Psoas muscle (tissue), 8 donors: ENCODE results near the gene PSAT1. TPM values are rescaled to one million over a fixed set of nuclear protein-coding genes. Genes with fewer than 3 reads are reported as not detected.

Experiments used
- ATAC-seq, 4 donors: fragments of 200-7000 bp; cut with Tn5 transposase; one replicate each; pipeline ENCODE4 v1.9.1; 2020; ENCODE audit warnings: moderate library complexity in 3 of 4, mild to moderate bottlenecking in 2 of 4
- DNase-seq, 2 donors: peaks; one replicate each; pipeline ENCODE4 v3.0.0-alpha.2; 2020
- H3K27ac ChIP-seq: fragments of 200-600 bp; one replicate; pipeline ENCODE4 v1.8.0; 2022
- H3K27me3 ChIP-seq, 3 donors: fragments of 200-600 bp in 1 of 3; one replicate each; pipeline versions ENCODE4 v1.6.1 to v1.8.0; 2013 to 2022; ENCODE audit warnings: low read length in 2 of 3, mild to moderate bottlenecking in 2 of 3, moderate library complexity in 1 of 3; ENCODE audit not compliant: insufficient read depth in 3 of 3
- H3K36me3 ChIP-seq, 2 donors: fragments of 200-600 bp in 1 of 2; one replicate each; pipeline versions ENCODE4 v1.6.1 to v1.8.0; 2013 to 2022; ENCODE audit warnings: low read depth in 1 of 2, mild to moderate bottlenecking in 1 of 2, moderate library complexity in 1 of 2; ENCODE audit not compliant: insufficient read depth in 1 of 2
- H3K4me1 ChIP-seq: fragments of 200-600 bp; one replicate; pipeline ENCODE4 v1.8.0; 2022
- H3K4me3 ChIP-seq: fragments of 200-600 bp; one replicate; pipeline ENCODE4 v1.8.0; 2022; ENCODE audit warnings: mild to moderate bottlenecking
- H3K9me3 ChIP-seq: fragments of 200-600 bp; one replicate; pipeline ENCODE4 v1.8.0; 2022
- CTCF ChIP-seq: fragments of 200-600 bp; IDR thresholded peaks from one replicate; pipeline ENCODE4 v1.8.0; 2022; ENCODE audit warnings: antibody characterized with exemption
- WGBS, 3 donors: extraction: QIAGEN DNeasy Blood & Tissue Kit; methylation state at CpG; one replicate each; pipeline versions ENCODE4 v1.1.6 to v1.1.7; 2013; 5-methylcytosine and 5-hydroxymethylcytosine counted together
- intact Hi-C, 2 donors: fragments of 100-400 bp; cut with DNase I; formaldehyde crosslinking; loops; one replicate each; pipeline versions ENCODE4 v1.11.0 to v1.14.2; 2022
- polyA plus RNA-seq, 3 donors: library from polyadenylated mRNA; stranded (reverse); fragments of 200-250 nt; gene quantifications; one replicate each; pipeline ENCODE4 v1.2.3, GENCODE V29; 2013
- total RNA-seq, 4 donors: library from RNA; stranded (reverse); fragmentation: NEBNext Ultra II Directional in 2 of 4; extraction: Animal tissue kit (Norgen Biotek cat#: 25700) in 2 of 4; gene quantifications; one replicate each; pipeline versions ENCODE4 v1.2.1 to v1.2.4, GENCODE V29; 2021 to 2023
- donor health status: healthy with polysubstance abuse.
- donor health status: DM: no; HTN: no; CAD: no; lungs with moderate emphysema.
- donor health status: Bipolar disorder and iron deficiency.
- donor health status: healthy.
- donor health status: DM: yes; HTN: yes; CAD: no.
- donor health status: DM: no; HTN: no; CAD: no.
- donor health status: DM: no; HTN: no; CAD: no.
- donor health status: DM: yes; HTN: yes; CAD: no.

PSAT1 gene
- total and polyA plus RNA-seq, 7 donors, result 0.15 to 2.0 (median 0.53) TPM

- H3K27ac ChIP-seq, result no peak overlapping the region
- no peaks in the 10 kb centered on the region for H3K9me3 ChIP-seq
- intact Hi-C loops, result loop anchor here in 1 of 2 donors (10.0 kb wide), 1 partner anchor 63 kb away; the partner anchor contains the start of gene CEP78
- H3K4me1 ChIP-seq, result peaks cover 19% of the 10 kb centered on the region
- H3K27me3 ChIP-seq, result peaks cover 0 to 56% (median 5%) of the 10 kb centered on the region in 3 donors
- H3K36me3 ChIP-seq, result no peaks in the 10 kb centered on the region
- ATAC-seq (no peak), DNase-seq (no peak)
- 0 to 2% (median 1%) methylated on average over 10 of the region's 10 CpGs for WGBS, 3 donors
- peak overlapping the region; percentile 68 for H3K4me3 ChIP-seq
- no peak for TF ChIP-seq CTCF
Measured at GRCh38 chr9:78297672-78297961, 692 bp downstream of the PSAT1 start.

DNA sequence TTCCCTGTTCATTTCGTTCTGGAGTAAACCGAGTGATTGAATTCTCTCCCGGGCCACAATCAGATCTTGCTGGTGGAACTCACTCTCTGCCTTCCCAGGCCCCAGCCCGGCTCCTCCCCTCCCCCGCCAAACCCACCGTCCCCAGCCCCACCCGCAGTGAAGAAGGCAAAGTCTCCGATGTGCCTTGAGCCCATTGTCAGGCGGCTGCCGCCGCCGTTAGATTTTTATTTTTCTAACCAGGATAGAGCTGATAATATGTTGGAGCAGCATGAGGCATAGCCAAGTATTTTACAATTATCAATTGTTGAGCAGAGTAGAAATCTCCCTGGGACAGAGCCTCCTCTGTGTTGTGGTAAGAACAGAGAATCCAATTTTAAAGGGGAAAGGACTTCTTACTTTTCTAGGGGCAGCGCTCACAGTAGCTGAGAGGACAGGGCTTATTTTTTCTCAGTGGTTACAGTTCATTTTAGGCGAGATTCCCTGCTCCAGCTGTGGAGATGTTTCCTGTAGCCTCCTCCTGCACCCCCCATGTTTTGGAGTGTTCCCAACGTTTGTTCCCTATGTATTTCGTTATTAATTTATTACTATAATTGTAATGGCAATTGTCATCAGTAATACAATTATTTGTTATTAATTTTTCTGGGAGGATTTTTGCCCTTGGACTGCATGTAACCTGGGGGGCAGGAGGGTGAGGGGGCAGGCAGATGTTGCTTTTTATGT is 1.3 kb downstream of the PSAT1 start:
- TF ChIP-seq CTCF, result no peak
- Histone ChIP-seq H3K9me3 (no peaks in the 10 kb centered on the region), H3K27ac (no peak overlapping the region), H3K4me3 (peak overlapping the region; percentile 68), H3K4me1 (peaks cover 19% of the 10 kb centered on the region), H3K27me3 (peaks cover 0 to 52% (median 5%) of the 10 kb centered on the region in 3 donors), H3K36me3 (no peaks in the 10 kb centered on the region)
- intact Hi-C loops, result loop anchor here in 1 of 2 donors (10.0 kb wide), 1 partner anchor 63 kb away; the partner anchor contains the start of gene CEP78
- no peak for DNase-seq
- no peak for ATAC-seq
- 4 to 5% (median 4%) methylated on average over 15 to 16 of the region's 16 CpGs for WGBS, 3 donors

GRCh38 chr9:78300209-78300608 is 3.3 kb downstream of the PSAT1 start:
- intact Hi-C loops, result no loop called here
- no peak for TF ChIP-seq CTCF

DNA sequence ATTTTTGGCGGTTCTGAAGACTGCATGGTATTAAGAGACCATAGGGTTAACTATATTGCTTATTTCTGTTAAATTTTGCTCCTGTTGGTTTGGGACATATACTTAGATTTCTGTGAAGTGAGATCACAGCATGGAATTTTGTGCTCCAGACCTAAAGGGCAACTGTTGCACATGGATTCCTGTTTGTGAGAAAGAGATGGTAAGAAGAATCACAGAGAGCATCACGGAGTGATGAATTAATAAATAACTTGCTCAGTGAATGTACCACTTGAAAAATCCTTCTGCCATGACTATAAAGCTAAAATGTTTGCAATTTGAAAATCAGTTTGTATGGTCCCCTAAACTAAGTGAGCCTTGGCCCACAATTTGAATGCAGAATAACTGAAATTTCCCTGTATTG is 4.5 kb downstream of the PSAT1 start:
- ATAC-seq, result no peak

More at GRCh38 chr9:78300209-78300608, 3.3 kb downstream of the PSAT1 start:
- H3K36me3 ChIP-seq, result no peaks in the 10 kb centered on the region
- H3K4me3 ChIP-seq, result no peak overlapping the region
- DNase-seq (no peak), ATAC-seq (no peak)
- H3K9me3 ChIP-seq, result no peaks in the 10 kb centered on the region
- peaks cover 19% of the 10 kb centered on the region for H3K4me1 ChIP-seq
- WGBS, 3 donors, result 78 to 92% (median 90%) methylated on average over 6 of the region's 6 CpGs
- H3K27ac ChIP-seq, result no peak overlapping the region
- peaks cover 0 to 52% (median 5%) of the 10 kb centered on the region in 3 donors for H3K27me3 ChIP-seq

More for the DNA sequence above, 4.5 kb downstream of the PSAT1 start:
- WGBS, 3 donors, result 92 to 99% (median 94%) methylated on average over 2 of the region's 2 CpGs
- no peak overlapping the region for H3K4me3 ChIP-seq
- H3K27me3 ChIP-seq, result peaks cover 0 to 50% (median 5%) of the 10 kb centered on the region in 3 donors
- DNase-seq, result no peak
- no peaks in the 10 kb centered on the region for H3K36me3 ChIP-seq
- H3K4me1 ChIP-seq, result peaks cover 19% of the 10 kb centered on the region
- no peak for TF ChIP-seq CTCF
- intact Hi-C loops, result no loop called here
- H3K9me3 ChIP-seq, result no peaks in the 10 kb centered on the region
- H3K27ac ChIP-seq, result no peak overlapping the region
